HS-5 (cell line): ENCODE data around the gene RPF1.
"Not testable (repeated sequence)": the region's sequence is repeated elsewhere in the genome, so short reads cannot be mapped to it uniquely, and the experiment has no call there.

Experiments used
- DNase-seq: peaks from one replicate; pipeline ENCODE4 v3.0.0-alpha.2; 2012; ENCODE audit warnings: low read depth

The RPF1 gene

DNA sequence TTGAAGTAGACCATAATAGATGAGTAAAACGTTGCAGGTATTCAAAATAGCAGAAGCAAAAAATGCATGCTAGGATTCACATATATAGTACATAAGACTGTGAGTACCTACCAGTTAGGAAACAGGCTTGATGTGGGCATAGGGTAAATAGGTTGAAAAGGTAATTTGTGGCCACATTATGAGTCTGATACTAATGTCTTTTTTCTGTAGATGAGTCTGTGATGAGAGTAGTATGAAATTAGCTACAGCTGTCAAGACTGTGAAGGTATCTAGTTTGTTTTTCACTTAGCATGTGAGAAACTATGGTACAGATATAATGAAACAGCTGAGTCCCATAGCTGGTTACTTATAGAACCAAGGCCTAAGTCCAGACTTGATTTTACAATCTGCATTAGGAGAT is 14.7 kb downstream of the RPF1 start:
- DNase-seq = no peak

- no peak for DNase-seq
These were observed 17.4 kb downstream of the RPF1 start for GRCh38 chr1:84496498-84496897.

DNA sequence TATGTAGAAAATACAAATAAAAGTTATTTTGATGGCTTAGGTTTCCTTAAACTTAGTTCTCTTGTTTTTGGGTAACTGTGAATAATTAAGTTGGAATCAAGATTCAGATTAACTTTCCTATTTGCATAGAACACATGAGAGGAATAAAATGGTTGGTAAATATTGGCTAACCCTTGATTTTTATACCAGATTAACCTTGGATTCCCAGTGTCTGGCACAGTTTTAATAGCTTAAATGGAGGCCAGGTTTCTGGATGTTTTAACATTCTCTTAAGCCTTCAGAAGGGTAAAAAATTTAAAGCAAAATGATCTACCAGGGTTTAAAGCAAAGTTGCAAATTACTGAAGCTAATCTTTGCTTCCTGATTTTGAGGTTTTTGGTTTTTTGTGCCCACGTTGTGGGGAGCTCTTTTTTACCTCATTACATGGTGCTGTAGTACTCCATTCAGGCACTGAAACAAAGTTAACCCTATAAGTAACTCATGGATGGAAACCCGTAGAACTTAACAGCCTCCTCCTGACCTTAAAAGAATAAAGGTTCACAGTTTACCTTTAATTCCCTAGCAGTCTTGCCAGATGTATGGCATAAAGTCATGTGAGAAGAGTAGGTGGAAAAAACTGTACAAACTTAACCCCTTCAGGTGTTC is 18.7 kb downstream of the RPF1 start:
- no peak for DNase-seq

- no peak for DNase-seq
These were observed 23.9 kb downstream of the RPF1 start for GRCh38 chr1:84502927-84503326.

DNA sequence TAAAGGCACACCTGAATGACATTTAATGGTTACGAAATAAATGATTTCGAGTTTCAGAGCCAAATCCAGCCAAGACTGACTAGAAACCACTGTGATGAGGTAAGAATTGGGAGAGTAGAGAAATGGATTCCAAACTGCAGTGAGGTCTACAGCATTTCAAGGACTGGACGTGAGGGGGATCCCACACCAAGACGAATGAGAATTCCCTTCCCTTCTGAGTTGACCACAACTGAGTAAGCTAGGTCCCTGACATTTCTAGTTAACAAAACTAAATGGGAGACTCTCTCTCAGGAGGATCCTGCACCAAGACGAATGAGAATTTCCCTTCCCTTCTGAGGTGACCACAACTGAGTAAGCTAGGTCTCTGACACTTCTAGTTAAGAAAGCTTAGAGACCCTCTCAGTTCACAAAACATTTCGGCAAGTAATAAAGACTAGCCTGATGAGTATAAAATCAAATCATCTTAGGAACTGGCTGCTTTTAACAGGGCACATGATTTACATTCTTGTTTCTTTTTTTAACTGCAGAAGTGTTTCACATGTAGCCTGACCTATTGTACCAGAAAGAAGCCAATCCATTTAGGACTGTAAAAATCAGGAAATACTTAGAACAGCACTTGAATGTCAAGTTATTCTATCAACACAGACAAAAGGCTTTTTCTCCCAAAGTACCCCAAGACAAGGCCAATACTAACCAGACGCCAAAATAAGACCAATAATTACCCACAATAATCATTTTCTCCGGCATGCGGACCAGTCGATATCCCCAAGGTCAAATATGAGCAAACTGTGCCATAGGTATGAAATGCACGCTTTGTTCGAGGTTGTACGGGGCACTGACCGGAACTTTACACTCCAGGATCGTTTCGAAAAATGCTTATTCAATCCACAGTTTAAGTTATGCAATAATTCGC is 25.8 kb downstream of the RPF1 start:
- peak; percentile 33 for DNase-seq

DNA sequence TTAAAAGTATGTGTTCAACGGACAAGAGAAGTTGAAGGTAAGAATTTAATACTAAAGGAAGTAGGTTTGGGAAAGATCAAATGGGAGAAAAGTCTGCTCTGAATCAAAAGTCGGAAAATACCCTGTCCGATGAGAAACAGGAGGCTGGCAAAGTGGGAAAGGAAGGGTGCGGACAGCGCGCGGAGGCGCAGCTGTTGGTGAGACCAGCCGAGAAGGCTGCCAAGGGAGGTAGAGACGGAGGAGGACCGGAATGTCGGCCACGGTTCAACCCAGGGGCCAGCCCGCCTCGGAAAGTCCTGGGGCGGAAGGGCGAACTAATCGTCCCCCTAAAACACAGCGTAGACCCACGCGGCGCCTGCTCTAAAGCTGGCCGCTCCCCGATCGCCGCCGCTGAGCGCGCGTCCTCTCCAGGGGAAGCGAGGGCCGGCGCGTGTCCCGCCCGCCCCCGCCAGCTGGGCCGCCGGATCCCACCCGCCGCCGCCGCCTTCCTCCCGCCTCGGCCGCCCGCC is 26.5 kb downstream of the RPF1 start:
- DNase-seq = peak; percentile 37

DNA sequence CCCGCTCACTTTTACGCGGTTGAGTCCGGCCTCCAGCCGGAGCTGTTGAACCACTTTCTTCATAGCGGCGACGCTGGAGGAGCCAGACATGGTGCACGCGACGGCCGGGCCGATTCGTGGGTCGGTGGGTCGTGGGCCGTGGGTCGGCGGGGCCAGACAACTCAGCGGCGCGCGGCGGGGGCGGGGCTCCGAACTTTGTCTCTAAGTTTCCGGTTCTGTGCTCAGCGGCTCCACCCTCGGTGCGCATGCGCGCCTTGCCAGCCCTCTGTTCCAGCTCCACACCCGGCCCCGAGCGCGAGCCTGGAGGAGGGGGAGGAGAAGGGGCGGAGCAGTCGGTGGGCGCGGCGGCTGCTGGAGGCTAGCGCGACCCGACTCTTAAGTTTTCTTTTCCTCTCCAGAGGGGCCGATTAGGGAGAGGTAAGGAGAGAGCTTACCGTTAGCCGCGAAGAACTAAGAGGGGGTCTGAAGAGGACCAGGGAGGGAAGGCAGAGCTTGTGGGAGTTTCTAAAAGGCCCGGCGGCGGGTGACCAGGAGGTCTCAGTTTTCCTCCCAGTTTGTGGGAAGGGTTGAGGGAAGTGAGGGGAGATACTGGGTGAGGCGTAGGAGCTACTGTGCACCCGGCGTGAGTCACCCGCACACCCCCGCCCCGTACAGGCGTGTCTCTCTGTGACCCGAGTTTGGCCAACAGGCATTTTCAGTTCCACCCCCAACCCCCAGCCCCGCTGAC is 27.1 kb downstream of the RPF1 start, which contains the start of the genes GNG5 and SPATA1:
TSS of gene GNG5 (minus strand) at position 580 of the 727 bp plus-strand sequence. CDS start at position 90, 490 bp downstream.
TSS of gene SPATA1 (plus strand) at position 385 of the 727 bp plus-strand sequence. CDS start 9,974 bp downstream, outside the sequence.
- peak; percentile 85 for DNase-seq

GRCh38 chr1:84506729-84507453 is 27.8 kb downstream of the RPF1 start:
- DNase-seq = no peak

DNA sequence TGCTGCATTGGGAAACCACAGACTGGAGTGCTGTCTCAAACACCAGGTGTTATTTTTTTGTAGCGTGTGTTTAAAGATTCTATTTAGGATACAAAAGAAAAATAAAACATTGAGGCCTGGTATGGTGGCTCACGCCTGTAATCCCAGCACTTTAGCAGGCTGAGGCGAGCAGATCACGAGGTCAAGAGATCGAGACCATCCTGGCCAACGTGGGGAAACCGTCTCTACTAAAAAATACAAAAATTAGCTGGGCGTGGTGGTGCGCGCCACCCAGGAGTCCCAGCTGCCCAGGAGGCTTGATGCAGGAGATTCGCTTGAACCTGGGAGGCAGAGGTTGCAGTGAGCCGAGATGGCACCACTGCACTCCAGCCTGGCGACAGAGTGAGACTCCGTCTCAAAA is 28.8 kb downstream of the RPF1 start:
- DNase-seq = not testable (repeated sequence)

DNA sequence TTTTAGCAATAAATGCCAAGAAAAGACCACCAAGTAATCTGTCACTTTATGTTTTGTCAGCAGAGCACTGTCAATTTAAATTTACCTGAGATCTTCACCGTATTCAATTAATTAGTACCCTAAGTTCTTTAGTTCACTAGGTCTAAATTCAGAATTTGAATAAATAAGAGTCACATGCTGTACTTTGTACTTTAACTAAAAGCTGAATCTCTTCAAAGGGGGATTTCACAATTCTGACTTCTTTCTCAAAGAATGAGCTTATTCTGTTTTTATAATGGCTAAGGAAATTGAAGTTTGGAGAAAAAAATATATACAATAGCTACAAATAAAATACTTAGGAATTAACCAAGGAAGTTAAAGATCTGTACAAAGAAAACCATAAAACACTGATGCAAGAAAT is 29.4 kb downstream of the RPF1 start:
- no peak for DNase-seq

DNA sequence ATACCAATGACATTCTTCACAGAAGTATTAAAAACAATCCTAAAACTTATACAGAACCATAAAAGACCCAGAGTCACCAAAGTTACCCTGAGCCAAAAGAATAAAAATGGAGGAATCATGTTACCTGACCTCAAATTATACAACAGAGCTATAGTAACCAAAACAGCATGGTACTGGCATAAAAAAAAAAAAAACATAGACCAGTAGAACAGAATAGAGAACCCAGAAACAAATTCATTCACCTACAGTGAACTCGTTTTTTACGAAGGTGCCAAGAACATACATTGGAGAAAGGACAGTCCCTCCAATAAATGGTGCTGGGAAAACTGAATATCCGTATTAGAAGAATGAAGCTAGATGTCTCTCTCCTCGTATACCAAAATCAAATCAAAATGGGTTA is 30.0 kb downstream of the RPF1 start:
- DNase-seq = no peak

GRCh38 chr1:84510165-84510564 is 31.1 kb downstream of the RPF1 start:
- no peak for DNase-seq

- no peak for DNase-seq
These were observed 31.6 kb downstream of the RPF1 start for GRCh38 chr1:84510668-84511067.

DNA sequence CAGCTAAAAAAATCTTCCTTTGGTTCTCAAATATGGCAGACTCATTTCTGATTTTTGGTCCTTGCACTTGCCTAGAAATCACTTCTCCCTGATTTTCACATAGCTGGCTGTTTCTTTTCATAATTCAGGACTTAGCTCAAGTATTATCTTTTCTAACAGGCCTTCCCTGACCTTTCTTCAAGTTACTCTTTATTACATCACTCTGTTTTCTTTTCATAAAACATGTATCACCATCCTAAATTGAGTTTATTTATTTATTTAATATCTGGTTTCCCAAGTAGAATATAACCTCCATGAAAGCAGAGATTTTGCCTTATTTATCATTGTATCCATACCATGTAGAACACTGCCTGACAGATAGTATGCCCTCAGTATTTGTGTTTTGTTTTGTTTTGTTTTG is 45.5 kb downstream of the RPF1 start:
- no peak for DNase-seq

DNA sequence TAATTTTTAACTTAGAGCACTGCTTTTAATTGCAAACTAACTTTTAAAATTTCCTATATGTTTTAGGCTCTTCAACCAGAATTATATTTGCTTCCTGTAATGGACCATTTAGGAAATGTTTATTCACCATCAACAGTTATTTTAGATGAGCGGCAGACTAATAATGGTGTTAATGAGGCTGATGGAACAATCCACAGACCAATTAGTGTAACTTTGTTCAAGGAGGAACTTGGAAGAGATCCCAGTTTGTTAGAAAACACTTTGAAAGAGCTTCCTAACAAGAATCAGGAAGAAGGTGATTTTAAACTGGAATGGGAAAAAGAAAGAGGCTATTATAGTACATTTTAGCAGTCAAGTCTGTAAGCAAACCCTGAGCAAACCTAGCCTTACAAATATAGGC is 46.7 kb downstream of the RPF1 start:
- no peak for DNase-seq

DNA sequence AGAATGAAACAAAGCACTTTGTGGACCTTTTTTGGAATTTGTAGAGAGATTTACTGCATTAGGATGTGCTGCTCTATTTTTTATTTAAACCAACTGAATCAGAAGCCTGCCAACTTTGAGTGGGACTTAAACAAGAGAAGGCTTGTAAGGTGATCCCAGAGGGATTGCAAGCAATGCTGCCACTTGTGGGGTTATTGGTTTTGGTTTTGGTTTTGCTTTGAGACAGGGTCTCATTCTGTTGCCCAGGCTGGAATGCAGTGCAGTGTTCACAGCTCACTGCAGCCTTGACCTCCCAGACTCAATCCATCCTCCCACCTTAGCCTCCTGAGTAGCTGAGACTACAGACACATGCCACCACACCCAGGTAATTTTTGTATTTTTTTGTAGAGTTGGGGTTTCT is 59.5 kb downstream of the RPF1 start:
- DNase-seq = no peak

DNA sequence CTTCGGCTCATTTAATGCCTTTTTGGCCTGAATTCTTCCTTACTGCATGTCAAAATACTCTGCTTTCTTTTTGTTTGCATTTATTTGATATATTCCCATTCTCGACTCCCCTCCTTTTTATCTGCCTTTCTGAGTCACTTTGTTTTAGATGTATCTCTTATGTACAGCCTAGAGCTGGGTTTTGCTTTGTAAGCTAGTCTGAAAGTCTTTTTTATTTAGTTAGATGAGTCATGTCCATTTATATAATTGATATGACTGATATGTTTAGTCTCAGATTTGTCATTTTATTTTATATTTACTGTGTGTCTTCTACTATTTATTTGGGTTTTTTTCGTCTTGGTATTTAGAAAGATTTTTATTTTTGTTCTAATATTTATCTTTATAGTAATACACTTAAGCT is 60.9 kb downstream of the RPF1 start:
- DNase-seq = no peak

DNA sequence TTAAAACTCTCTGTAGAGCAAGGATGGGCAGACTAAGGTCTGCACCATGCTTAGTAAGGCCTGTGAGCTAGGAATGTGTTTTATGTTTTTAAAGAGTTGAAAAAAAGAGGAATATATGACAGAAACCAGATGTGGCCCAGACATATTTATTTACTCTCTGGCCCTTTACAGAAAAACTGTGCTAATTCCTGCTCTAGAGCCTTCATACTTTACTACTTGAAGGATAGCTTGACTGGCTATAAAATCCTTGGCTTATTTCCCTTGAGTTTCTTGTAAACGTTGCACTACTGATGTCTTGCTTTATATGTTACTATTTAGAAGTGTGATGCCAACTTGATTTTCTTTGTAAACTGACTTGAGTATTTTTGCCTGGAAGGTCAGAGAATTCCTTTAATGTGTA is 61.7 kb downstream of the RPF1 start:
- DNase-seq = no peak

GRCh38 chr1:84541679-84542078 is 62.6 kb downstream of the RPF1 start:
- no peak for DNase-seq
